Parathyroid adenoma (tissue), 2 donors: ENCODE measurements around the gene UTS2R.

ENCODE experiments used
- H2AFZ ChIP-seq: fragments of 300-600 bp; sonication (generic); one replicate; pipeline ENCODE4 v1.7.0; 2017; ENCODE audit warnings: antibody characterized with exemption, mild to moderate bottlenecking
- H3K27ac ChIP-seq: fragments of 300-600 bp; sonication (generic); one replicate; pipeline ENCODE4 v1.7.0; 2017
- H3K27me3 ChIP-seq: fragments of 300-600 bp; sonication (generic); one replicate; pipeline ENCODE4 v1.7.0; 2017; ENCODE audit warnings: low read length; ENCODE audit not compliant: control insufficient read depth, insufficient read depth
- H3K36me3 ChIP-seq: fragments of 300-600 bp; sonication (generic); one replicate; pipeline ENCODE4 v1.7.0; 2017; ENCODE audit warnings: low read length; ENCODE audit not compliant: control insufficient read depth, insufficient read depth
- H3K4me1 ChIP-seq: fragments of 300-600 bp; sonication (generic); one replicate; pipeline ENCODE4 v1.7.0; 2017; ENCODE audit warnings: control low read depth
- H3K4me2 ChIP-seq: fragments of 300-600 bp; sonication (generic); one replicate; pipeline ENCODE4 v1.7.0; 2017; ENCODE audit warnings: low read length
- H3K4me3 ChIP-seq: fragments of 300-600 bp; sonication (generic); one replicate; pipeline ENCODE4 v1.7.0; 2017; ENCODE audit warnings: low read depth, low read length
- H3K79me2 ChIP-seq: fragments of 300-600 bp; sonication (generic); one replicate; pipeline ENCODE4 v1.7.0; 2017; ENCODE audit warnings: control low read depth
- H3K9ac ChIP-seq: fragments of 300-600 bp; sonication (generic); one replicate; pipeline ENCODE4 v1.7.0; 2017; ENCODE audit warnings: mild to moderate bottlenecking
- H3K9me3 ChIP-seq: fragments of 300-600 bp; sonication (generic); one replicate; pipeline ENCODE4 v1.7.0; 2017; ENCODE audit warnings: low read length; ENCODE audit not compliant: control insufficient read depth
- TF ChIP-seq, protein P1 (sequence below): fragments of 300-600 bp; sonication (generic); IDR thresholded peaks from one replicate; pipeline ENCODE4 v1.7.0; 2017; ENCODE audit warnings: antibody characterized with exemption, mild to moderate bottlenecking
- donor health status: primary hyperparathyroidism.

UTS2R gene

GRCh38 chr17:82392209-82392920 lies 20.8 kb downstream of the UTS2R start:
- TF ChIP-seq, protein P1, sequence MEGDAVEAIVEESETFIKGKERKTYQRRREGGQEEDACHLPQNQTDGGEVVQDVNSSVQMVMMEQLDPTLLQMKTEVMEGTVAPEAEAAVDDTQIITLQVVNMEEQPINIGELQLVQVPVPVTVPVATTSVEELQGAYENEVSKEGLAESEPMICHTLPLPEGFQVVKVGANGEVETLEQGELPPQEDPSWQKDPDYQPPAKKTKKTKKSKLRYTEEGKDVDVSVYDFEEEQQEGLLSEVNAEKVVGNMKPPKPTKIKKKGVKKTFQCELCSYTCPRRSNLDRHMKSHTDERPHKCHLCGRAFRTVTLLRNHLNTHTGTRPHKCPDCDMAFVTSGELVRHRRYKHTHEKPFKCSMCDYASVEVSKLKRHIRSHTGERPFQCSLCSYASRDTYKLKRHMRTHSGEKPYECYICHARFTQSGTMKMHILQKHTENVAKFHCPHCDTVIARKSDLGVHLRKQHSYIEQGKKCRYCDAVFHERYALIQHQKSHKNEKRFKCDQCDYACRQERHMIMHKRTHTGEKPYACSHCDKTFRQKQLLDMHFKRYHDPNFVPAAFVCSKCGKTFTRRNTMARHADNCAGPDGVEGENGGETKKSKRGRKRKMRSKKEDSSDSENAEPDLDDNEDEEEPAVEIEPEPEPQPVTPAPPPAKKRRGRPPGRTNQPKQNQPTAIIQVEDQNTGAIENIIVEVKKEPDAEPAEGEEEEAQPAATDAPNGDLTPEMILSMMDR = no peak
- H3K27me3 ChIP-seq = no peaks in the 10 kb centered on the region
- H3K9ac ChIP-seq = no peak overlapping the region
- no peak overlapping the region for H3K4me3 ChIP-seq
- H3K27ac ChIP-seq = no peak overlapping the region
- H3K4me2 ChIP-seq = no peak overlapping the region
- no peak overlapping the region for H2AFZ ChIP-seq
- no peaks in the 10 kb centered on the region for H3K36me3 ChIP-seq
- no peaks in the 10 kb centered on the region for H3K9me3 ChIP-seq
- H3K79me2 ChIP-seq = no peaks in the 10 kb centered on the region
- H3K4me1 ChIP-seq = no peaks in the 10 kb centered on the region

- Histone ChIP-seq H3K79me2 (no peaks in the 10 kb centered on the region), H3K9me3 (no peaks in the 10 kb centered on the region), H2AFZ (no peak overlapping the region), H3K27ac (no peak overlapping the region), H3K36me3 (no peaks in the 10 kb centered on the region), H3K27me3 (no peaks in the 10 kb centered on the region), H3K9ac (no peak overlapping the region), H3K4me1 (no peaks in the 10 kb centered on the region), H3K4me2 (no peak overlapping the region), H3K4me3 (no peak overlapping the region)
- TF ChIP-seq, protein P1 = no peak
Observed at GRCh38 chr17:82392941-82393340, 21.4 kb downstream of the UTS2R start.

DNA sequence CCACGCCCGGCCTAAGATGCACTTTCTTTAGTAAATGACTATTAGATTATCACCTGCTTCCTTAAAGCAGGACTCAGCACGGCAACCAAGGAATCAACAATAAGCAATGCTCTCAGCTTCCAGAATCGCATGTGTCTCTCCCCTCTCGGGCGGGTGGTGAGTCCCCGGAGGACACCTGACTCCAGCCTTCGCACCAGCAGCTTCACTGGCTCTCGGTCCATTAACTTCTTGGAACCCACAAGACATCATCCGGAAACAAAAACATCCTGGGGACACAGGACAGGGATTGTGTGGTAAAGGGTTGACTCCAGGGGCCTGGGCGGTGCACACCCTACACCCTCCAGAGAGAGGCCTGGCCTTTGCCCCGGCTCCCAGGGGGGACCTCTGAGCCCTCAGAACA lies 22.7 kb downstream of the UTS2R start:
- H3K27ac ChIP-seq = no peak overlapping the region
- no peak overlapping the region for H3K4me3 ChIP-seq
- no peak overlapping the region for H2AFZ ChIP-seq
- TF ChIP-seq, protein P1 = no peak
- no peak overlapping the region for H3K9ac ChIP-seq
- H3K27me3 ChIP-seq = no peaks in the 10 kb centered on the region
- no peaks in the 10 kb centered on the region for H3K4me1 ChIP-seq
- no peak overlapping the region for H3K4me2 ChIP-seq
- no peaks in the 10 kb centered on the region for H3K79me2 ChIP-seq
- H3K9me3 ChIP-seq = no peaks in the 10 kb centered on the region
- H3K36me3 ChIP-seq = no peaks in the 10 kb centered on the region

DNA sequence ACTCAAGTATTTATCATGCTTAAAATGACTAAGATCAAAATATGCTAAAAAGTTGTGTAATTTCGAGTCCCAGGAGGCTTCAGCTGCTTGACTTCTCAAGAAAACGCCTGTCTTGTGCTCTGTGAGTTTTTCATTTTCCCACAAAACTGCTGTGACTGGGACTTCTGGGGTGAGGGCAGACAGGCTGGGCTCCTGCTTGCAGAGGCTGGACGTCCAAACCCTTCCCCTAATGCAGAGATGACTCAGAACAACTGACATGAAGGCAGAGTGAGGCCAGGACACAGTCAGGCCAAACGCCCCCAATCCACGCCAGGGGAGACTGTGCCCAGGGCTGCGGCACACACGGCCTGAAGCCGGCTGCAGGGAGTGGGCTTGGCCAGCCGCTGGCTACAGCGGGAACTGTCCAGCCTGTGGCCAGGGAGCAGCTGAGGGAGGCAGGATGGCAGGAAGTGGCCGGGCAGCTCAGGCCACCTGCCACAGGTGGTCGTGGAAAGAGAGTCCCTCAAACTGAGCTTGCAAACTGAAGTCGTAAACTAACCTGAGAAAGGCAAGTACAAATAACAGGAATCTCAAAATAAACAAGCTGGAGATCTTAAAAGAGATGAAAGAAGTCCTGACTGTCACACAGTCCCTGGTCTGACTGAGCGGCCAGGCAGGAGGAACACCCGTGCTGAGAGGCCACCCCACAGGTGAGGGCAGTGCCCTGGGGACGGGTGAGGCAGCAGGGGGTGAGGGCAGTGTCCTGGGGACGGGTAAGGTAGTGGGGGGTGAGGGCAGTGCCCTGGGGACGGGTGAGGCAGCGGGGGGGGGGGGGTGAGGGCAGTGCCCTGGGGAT lies 25.3 kb downstream of the UTS2R start:
- Histone ChIP-seq H3K36me3 (no peaks in the 10 kb centered on the region), H2AFZ (no peak overlapping the region), H3K4me3 (no peak overlapping the region), H3K4me2 (no peak overlapping the region), H3K27me3 (no peaks in the 10 kb centered on the region), H3K27ac (no peak overlapping the region), H3K79me2 (no peaks in the 10 kb centered on the region), H3K4me1 (no peaks in the 10 kb centered on the region), H3K9ac (no peak overlapping the region), H3K9me3 (no peaks in the 10 kb centered on the region)
- TF ChIP-seq, protein P1 = no peak
